IPS-18c (cell line): ENCODE results near the gene PTCD1.

Experiments used
- H3K4me3 ChIP-seq: 2 replicates; pipeline ENCODE4 v1.7.0; 2013; ENCODE audit warnings: low read depth, mild to moderate bottlenecking, low read length, moderate library complexity; ENCODE audit not compliant: insufficient read depth
- H3K9me3 ChIP-seq: one replicate; pipeline ENCODE4 v1.6.1; 2013; ENCODE audit warnings: mild to moderate bottlenecking, low read length, moderate library complexity; ENCODE audit not compliant: control insufficient read depth, insufficient read depth

The PTCD1 gene, protein sequence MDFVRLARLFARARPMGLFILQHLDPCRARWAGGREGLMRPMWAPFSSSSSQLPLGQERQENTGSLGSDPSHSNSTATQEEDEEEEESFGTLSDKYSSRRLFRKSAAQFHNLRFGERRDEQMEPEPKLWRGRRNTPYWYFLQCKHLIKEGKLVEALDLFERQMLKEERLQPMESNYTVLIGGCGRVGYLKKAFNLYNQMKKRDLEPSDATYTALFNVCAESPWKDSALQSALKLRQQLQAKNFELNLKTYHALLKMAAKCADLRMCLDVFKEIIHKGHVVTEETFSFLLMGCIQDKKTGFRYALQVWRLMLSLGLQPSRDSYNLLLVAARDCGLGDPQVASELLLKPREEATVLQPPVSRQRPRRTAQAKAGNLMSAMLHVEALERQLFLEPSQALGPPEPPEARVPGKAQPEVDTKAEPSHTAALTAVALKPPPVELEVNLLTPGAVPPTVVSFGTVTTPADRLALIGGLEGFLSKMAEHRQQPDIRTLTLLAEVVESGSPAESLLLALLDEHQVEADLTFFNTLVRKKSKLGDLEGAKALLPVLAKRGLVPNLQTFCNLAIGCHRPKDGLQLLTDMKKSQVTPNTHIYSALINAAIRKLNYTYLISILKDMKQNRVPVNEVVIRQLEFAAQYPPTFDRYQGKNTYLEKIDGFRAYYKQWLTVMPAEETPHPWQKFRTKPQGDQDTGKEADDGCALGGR

DNA sequence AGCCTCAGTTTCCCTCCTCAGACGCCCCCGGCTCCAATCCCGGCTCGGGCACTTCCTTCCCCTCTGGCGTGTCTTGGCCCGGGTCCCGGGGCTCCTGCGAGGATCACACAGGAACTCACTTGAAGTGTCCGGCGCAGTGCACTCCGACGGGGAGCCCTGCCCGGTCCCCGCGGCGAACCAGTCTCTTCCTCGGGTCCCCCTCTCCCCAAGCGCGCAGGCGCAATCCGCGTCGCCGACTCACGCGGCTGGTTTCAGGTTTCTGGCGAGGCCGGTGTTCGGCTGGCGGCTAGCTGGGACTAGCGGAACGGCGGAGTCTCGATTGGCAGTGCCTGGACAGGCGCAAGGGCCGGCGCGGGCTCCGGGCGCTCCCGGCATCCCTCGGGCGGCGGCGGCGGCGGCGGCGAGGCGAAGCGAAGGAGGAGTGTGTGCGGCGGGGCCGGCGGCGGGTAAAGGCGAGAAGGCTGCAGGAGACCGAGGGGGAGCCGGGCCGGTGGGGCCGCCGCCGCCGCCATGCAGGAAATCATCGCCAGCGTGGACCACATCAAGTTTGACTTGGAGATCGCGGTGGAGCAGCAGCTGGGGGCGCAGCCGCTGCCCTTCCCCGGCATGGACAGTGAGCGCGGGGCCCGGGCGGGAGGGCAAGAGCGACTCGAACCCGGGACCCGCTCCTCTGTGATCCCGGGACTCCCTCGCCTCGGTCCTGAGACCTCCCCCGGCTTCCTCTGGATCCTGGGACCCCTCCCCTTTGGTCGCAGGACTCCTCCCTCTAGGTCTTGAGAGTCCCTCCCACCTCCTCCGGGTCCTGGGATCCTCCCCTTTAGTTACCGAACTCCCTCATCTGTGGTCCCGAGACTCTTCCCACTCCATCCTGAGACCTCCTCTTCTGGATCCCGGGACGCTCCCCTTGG lies at the start of gene PTCD1, which contains the start of gene CPSF4:
TSS of gene PTCD1 (minus strand) at position 226 of the 908 bp plus-strand sequence. CDS start 3,556 bp downstream, outside the sequence.
TSS of gene CPSF4 (plus strand) at position 371 of the 908 bp plus-strand sequence. CDS start at position 511, 140 bp downstream.
- Histone ChIP-seq H3K4me3 (peak within 1 kb of the TSS; percentile 99), H3K9me3 (no peaks in the 10 kb centered on the region)

DNA sequence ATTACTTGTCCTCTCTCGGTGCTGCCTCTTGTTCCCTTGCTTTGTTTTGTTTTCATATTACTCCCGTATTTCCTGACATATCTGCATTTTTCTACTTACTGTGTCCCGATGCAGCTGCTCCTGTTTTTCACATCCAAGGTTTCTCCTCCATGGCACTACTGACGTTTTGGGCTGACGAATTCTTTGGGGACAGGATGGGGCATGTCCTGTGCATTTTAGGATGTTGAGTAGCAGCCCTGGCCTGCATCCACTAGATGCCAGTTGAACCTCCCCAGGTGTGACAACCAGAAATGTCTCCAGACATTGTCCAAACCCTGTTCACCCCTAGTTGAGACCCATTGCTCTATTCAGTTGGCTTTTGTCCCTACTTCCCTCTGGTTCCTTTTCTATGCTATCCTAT lies 46.5 kb upstream of the PTCD1 start:
- H3K4me3 ChIP-seq, result no peak overlapping the region
- H3K9me3 ChIP-seq, result no peaks in the 10 kb centered on the region

DNA sequence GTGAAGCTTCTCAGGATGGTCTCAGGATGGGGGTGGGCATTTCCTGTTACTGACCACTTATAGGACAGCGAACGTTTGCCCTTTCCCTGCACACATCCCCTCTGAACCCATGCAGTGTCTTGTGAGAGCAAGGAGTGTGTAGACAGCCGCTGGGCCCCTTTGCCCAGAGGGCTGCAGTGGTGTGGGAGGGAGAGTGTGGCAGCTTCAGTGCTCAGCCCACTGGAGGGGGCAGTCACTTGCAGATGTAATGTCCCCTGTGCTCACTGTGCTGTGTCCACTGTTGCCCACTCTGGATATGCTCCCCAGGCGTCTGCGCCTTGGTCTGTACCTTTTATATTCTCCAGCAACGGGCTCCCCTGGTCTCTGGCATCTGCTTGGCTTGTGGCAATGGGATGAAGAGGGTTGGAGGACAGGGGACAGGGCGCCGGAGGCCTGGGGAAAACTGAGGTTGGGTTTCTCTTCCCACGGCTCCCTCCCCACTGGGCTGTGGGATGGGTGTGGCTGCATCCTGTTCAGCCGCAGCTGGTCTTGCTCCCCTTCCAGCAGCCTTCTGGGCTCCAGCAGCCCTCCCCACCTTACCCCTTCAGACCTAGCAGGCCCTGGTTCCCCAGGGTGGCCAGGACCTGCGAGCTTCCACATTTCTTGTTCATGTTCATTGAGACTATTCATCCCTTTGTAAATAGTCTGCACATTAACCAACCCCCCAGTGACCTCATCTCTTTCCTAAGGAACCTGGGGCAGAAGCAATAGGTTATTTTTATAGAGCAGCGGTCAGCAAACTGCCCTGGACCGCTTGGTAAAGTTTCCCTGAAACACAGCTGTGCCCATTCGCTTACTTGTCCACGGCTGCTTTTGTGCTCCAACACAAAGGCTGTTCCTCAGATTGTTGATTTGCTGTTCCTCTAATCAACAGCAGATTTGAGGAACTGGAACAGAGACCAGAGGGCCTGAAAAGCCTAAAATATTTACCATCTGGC lies 40.2 kb upstream of the PTCD1 start:
- Histone ChIP-seq H3K4me3 (no peak overlapping the region), H3K9me3 (no peaks in the 10 kb centered on the region)

DNA sequence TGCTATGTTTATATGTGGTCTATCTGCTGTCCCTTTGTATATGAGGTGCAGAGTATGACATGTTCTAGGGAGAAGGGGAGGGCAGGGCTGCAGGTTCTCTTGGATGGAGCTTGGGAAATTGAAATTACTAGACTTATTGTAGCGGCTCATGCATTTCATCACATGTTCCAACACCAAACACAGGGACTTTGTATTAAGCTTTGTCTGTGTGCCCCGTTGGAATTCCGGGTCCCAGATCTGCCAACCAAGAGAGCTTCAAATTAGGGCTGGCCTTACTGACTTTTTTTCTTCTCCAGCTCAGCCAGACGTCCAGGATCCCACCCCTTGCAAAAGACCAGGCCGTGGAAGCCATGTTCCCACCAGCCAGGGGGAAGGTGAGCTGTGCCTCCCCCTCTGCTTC lies 37.5 kb upstream of the PTCD1 start:
- H3K4me3 ChIP-seq, result no peak overlapping the region
- no peaks in the 10 kb centered on the region for H3K9me3 ChIP-seq

- Histone ChIP-seq H3K4me3 (peak overlapping the region; percentile 100), H3K9me3 (no peaks in the 10 kb centered on the region)
Measured at GRCh38 chr7:99473315-99473596, 34.7 kb upstream of the PTCD1 start.

DNA sequence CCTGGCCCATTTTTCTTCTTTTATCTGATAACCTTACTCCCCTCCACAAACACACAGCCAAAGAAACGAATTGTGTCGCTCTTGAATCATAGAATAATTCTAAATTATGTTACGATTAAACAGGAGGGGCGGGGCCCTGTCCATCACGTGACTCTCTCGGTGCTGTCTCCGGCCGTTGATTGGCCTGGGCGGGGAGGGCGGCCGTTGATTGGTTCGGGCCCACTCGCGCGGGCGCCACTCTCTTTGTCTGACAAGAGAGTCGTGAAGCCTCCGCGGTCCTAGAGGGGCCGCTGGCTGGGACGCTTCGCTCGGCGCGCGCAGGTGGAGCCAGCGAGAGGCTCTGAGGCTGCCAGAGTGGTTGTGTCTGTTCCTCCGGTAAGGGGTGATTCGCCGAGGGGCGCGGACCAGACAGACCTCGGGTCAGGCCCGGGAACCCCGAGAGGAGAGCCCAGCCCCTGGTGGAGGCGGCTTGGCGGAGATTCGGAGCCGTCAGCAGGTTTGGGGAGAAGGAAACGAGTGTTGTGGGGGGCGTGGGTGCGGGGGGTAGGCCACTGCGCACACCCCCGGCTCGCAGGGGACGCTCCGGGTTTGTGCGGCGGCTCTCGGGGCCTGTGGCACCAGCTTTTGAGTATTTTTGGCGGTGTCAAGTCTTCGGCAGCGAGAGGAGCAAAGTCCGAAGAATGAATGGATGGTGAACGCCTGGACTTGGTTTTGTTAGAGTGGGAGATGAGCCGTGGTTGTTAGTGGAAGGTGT lies 34.1 kb upstream of the PTCD1 start, which contains the start of gene ZNF789:
TSS of gene ZNF789 (plus strand) at position 330 of the 754 bp plus-strand sequence. CDS start 3,567 bp downstream, outside the sequence.
- H3K4me3 ChIP-seq, result peak within 1 kb of the TSS; percentile 100
- no peaks in the 10 kb centered on the region for H3K9me3 ChIP-seq

GRCh38 chr7:99469381-99470065 lies 30.9 kb upstream of the PTCD1 start:
- Histone ChIP-seq H3K4me3 (peak overlapping the region; percentile 24), H3K9me3 (no peaks in the 10 kb centered on the region)

DNA sequence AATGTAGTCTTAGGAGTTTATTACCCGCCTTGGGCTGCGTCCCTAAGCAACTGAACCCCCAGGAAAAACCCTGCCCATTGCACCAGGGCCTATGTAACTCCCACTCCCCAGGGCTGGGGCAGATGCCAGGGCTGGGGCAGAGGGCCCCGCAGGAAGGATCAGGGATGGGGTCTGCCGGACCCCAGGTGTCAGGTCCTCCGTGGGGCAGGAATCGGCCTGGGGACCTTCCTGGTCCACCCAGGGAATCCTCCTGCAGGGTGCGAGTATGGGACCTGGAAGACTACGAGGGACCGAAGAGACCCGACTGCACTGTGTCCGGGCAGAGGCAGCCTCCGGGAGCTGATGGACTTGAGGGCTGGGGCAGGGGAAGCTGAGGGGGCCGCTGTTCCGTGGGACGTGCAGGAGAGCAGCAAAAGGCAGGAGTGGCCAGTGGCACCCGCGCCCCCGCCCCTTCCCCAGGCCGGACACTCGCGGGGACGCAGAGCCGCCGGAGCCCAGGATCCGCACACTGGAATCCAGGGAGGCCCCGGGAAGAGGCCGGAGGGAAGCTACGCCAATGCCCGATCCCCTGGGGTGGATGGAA lies 29.8 kb upstream of the PTCD1 start:
- H3K4me3 ChIP-seq, result no peak overlapping the region
- no peaks in the 10 kb centered on the region for H3K9me3 ChIP-seq

DNA sequence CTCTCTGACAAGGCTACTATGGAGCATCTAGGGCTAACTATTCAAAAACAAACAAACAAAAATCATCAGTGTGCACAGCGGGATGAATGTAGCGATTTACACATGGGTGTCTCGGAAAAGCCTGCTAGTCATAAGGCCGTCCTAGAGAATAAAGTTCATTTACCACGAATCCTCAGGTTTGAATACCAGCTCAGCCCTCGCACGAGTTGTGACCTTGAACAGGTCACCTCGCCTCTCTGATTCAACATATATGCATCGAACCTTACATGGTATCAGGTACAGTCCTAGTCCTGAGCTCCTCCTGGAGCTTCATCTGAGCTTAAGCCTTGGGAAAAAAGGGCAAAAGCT lies 26.8 kb upstream of the PTCD1 start:
- Histone ChIP-seq H3K4me3 (peak overlapping the region; percentile 82), H3K9me3 (no peaks in the 10 kb centered on the region)

DNA sequence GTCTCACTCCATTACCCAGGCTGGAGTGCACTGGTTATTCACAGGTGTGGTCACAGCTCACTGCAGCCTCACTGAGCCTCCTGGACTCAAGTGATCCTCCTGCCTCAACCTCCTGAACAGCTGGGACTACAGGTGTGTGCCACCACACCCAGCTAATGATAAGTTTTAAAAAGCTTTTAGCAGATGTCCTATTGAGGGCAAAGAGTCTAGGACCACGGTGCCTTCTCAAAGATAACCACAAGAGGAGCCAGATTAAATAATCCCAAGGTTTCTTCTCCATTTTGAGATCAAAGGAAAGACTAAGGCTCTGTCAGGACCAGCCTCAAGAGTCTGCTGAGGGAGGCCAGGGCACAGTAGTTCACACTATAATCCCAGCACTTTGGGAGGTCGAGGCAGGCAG lies 22.6 kb upstream of the PTCD1 start:
- no peaks in the 10 kb centered on the region for H3K9me3 ChIP-seq
- no peak overlapping the region for H3K4me3 ChIP-seq

DNA sequence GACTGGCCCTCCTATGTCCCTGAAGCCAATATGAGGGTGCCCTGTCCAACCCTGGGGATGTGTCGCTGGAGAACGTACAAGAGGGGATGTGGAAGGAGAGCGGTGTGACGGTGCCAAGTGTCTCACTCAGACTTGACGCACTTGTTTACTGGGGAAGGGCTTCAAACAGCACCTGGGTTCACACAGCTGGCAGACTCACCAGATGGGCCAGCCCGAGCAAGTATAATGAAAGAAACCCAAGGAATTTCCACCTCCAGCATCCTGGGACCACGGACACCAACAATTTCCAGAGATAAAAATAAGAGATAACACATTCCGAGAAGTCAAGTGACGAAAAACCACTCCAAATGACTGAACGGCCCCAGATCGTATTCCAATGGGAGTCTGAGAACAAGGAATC lies 22.1 kb upstream of the PTCD1 start:
- Histone ChIP-seq H3K9me3 (no peaks in the 10 kb centered on the region), H3K4me3 (no peak overlapping the region)

- Histone ChIP-seq H3K9me3 (no peaks in the 10 kb centered on the region), H3K4me3 (no peak overlapping the region)
Measured at GRCh38 chr7:99459087-99459486, 20.5 kb upstream of the PTCD1 start.

DNA sequence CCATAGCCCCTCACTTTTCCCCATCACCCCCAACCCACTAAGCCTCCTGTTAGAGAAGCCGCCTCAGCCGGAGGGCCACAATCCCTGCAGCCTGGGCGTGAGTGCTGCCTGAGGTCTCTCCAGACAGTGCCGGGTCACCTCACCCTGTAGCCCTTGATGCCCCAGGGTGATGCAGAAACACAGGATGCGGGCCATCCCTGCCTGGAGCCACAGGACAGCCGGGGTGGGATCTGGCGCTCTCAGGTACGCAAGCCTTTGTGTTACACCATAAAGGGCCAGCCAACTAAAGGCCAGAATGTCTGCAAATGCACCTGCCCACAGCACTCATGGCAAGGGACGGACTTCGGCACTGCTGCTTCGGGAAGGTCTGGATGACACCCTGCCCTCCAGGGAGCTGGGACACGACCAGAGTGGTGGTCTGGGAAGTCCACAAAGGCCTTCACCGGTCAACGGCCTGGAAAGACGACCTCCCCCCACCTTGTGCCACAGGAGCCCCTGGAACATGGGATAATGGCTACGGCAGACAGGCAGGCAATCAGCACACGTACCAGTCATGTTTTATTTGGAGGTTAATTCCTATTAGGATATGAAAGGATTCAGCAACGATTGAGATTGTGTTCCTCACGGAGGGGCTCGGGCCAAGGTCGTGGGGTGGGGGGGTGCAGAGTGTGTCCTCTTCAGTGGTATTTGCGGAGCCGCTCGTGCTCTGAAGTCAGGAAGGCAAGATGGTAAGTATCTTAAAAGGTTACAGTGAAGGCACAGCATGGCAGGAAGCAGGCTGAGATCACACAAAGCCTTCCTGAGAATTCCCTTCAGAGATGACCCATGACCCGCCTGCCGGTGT lies 19.3 kb upstream of the PTCD1 start:
- Histone ChIP-seq H3K9me3 (no peaks in the 10 kb centered on the region), H3K4me3 (no peak overlapping the region)

DNA sequence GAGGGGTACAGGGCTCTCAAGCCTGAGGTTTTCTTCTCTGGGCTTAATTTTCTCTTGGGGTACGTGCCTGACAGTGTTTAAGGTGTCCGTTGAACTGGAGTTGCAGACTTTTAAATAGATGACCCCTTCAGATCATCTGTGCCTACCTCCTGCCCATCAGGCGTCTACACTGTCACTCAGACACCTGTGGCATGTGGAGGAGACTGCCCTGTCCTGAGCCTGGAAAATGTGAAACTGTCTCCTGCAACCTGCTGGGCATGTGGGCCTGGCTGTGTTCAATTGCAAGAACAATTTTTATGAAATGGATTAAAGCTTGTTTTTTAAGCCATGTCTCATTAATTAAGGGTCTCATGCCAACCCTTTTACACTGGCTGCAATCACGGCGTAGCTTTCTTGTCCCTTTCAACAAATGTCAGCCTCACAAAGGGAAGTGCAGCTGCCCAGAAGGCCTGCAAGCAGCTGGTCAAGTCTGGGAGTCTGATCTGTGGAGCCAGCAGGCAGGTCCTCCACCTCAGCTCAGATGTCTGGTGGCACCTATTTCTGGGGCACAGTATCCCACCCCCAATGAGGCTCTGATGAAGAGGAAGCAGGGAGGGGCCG lies 18.6 kb upstream of the PTCD1 start:
- Histone ChIP-seq H3K9me3 (no peaks in the 10 kb centered on the region), H3K4me3 (no peak overlapping the region)
